Measurements from ENCODE around the gene RS1.

RS1 gene

GRCh38 chrX:18652636-18653035, 19.3 kb downstream of the RS1 start:
- POLR2A ChIA-PET, result interaction anchor here (0.5 kb wide), 1 partner anchor 22 kb away, joined by 3 read pairs; no protein-coding TSS in a partner anchor
- CTCF ChIA-PET, result no interaction called here
- no peak for DNase-seq (ENCODE audit: low read depth, low spot score)
- no peak for TF ChIP-seq CTCF (IDR thresholded peaks at IDR 0.05; ENCODE audit: insufficient read depth, low read length, missing control alignments)
- H3K4me3 ChIP-seq (ENCODE audit: low read depth, low read length), result no peak overlapping the region

- no peak overlapping the region for H3K4me3 ChIP-seq (ENCODE audit: low read depth, low read length)
- ChIA-PET POLR2A (no interaction called here), CTCF (no interaction called here)
- no peak for TF ChIP-seq CTCF (IDR thresholded peaks at IDR 0.05; ENCODE audit: insufficient read depth, low read length, missing control alignments)
- DNase-seq (ENCODE audit: low read depth, low spot score), result no peak
These were observed 21.2 kb downstream of the RS1 start for GRCh38 chrX:18650662-18651061.

- CTCF ChIA-PET, result no interaction called here
- POLR2A ChIA-PET, result no interaction called here
- TF ChIP-seq CTCF (IDR thresholded peaks at IDR 0.05; ENCODE audit: insufficient read depth, low read length, missing control alignments), result no peak
- DNase-seq (ENCODE audit: low read depth, low spot score), result no peak
- H3K4me3 ChIP-seq (ENCODE audit: low read depth, low read length), result no peak overlapping the region
These were observed 22.4 kb downstream of the RS1 start for GRCh38 chrX:18649498-18649951.

GRCh38 chrX:18647621-18648020, 24.3 kb downstream of the RS1 start:
- no peak overlapping the region for H3K4me3 ChIP-seq (ENCODE audit: low read depth, low read length)
- CTCF ChIA-PET, result no interaction called here
- TF ChIP-seq CTCF (IDR thresholded peaks at IDR 0.05; ENCODE audit: insufficient read depth, low read length, missing control alignments), result no peak
- POLR2A ChIA-PET, result no interaction called here
- no peak for DNase-seq (ENCODE audit: low read depth, low spot score)

GRCh38 chrX:18643853-18644252, 28.1 kb downstream of the RS1 start:
- ChIA-PET POLR2A (no interaction called here), CTCF (no interaction called here)
- no peak for TF ChIP-seq CTCF (IDR thresholded peaks at IDR 0.05; ENCODE audit: insufficient read depth, low read length, missing control alignments)
- H3K4me3 ChIP-seq (ENCODE audit: low read depth, low read length), result no peak overlapping the region
- no peak for DNase-seq (ENCODE audit: low read depth, low spot score)

GRCh38 chrX:18643243-18643642, 28.7 kb downstream of the RS1 start:
- no peak overlapping the region for H3K4me3 ChIP-seq (ENCODE audit: low read depth, low read length)
- ChIA-PET POLR2A (no interaction called here), CTCF (no interaction called here)
- no peak for TF ChIP-seq CTCF (IDR thresholded peaks at IDR 0.05; ENCODE audit: insufficient read depth, low read length, missing control alignments)
- no peak for DNase-seq (ENCODE audit: low read depth, low spot score)

All from AG04449 (cell line).